Right atrium auricular region (tissue), 2 donors: ENCODE measurements around the gene FAH. TPM values are rescaled to one million over a fixed set of nuclear protein-coding genes. Genes with fewer than 3 reads are reported as not detected.

Source experiments
- DNase-seq: peaks from one replicate; pipeline ENCODE4 v3.0.0-alpha.2; 2019; ENCODE audit warnings: low spot score
- H3K27ac ChIP-seq, 2 donors: fragments of 200-600 bp; sonication (generic); 1 replicate in 1 of 2; 2 replicates in 1 of 2; pipeline ENCODE4 v1.5.1; 2016 to 2019
- H3K27me3 ChIP-seq, 2 donors: fragments of 200-600 bp; sonication (generic); one replicate each; pipeline versions ENCODE4 v1.5.1 to v1.6.0; 2017 to 2019
- H3K36me3 ChIP-seq: fragments of 200-600 bp; sonication (generic); one replicate; pipeline ENCODE4 v1.5.1; 2016
- H3K4me1 ChIP-seq, 2 donors: fragments of 200-600 bp; sonication (generic); one replicate each; pipeline versions ENCODE4 v1.5.1 to v1.6.0; 2017 to 2019
- H3K4me3 ChIP-seq, 2 donors: fragments of 200-600 bp; sonication (generic); 1 replicate in 1 of 2; 2 replicates in 1 of 2; pipeline ENCODE4 v1.5.1; 2017 to 2019; ENCODE audit warnings: mild to moderate bottlenecking in 1 of 2, moderate library complexity in 1 of 2
- H3K9me3 ChIP-seq, 2 donors: fragments of 200-600 bp; sonication (generic); one replicate each; pipeline ENCODE4 v1.5.1; 2019
- CTCF ChIP-seq, 2 donors: fragments of 200-600 bp; sonication (generic); IDR thresholded peaks; one replicate each; pipeline ENCODE4 v1.5.1; 2019; ENCODE audit warnings: antibody characterized with exemption in 2 of 2
- total RNA-seq, 2 donors: library from RNA; depleted of rRNA; stranded (reverse); fragments of >200 nt; gene quantifications; one replicate each; pipeline ENCODE4 v1.1.0, GENCODE V29; 2016

Gene FAH
- total RNA-seq = 10 to 100 TPM; 14.4 to 14.6 TPM

- no peaks in the 10 kb centered on the region for H3K27me3 ChIP-seq
- peaks cover 0 to 18% of the 10 kb centered on the region in 2 donors for H3K4me1 ChIP-seq
- no peak for TF ChIP-seq CTCF (IDR thresholded peaks at IDR 0.05)
- no peaks in the 10 kb centered on the region for H3K9me3 ChIP-seq
- DNase-seq = no peak
- peak within 1 kb of the TSS; percentile 80 to 84 for H3K27ac ChIP-seq
- no peaks in the 10 kb centered on the region for H3K36me3 ChIP-seq
- peak within 1 kb of the TSS; percentile 66 to 71 for H3K4me3 ChIP-seq
Measured at GRCh38 chr15:80152896-80153876, at the start of gene FAH. TSS of gene FAH (plus strand) at chr15:80152999. CDS start at chr15:80153055, 56 bp downstream.

GRCh38 chr15:80105193-80105592, 47.6 kb upstream of the FAH start:
- TF ChIP-seq CTCF (IDR thresholded peaks at IDR 0.05) = no peak
- Histone ChIP-seq H3K9me3 (no peaks in the 10 kb centered on the region), H3K27me3 (no peaks in the 10 kb centered on the region), H3K36me3 (no peaks in the 10 kb centered on the region), H3K27ac (no peak overlapping the region), H3K4me1 (peaks cover 0 to 10% of the 10 kb centered on the region in 2 donors), H3K4me3 (no peak overlapping the region)
- DNase-seq = no peak

GRCh38 chr15:80105595-80105994, 47.2 kb upstream of the FAH start:
- Histone ChIP-seq H3K9me3 (no peaks in the 10 kb centered on the region), H3K27me3 (no peaks in the 10 kb centered on the region)

GRCh38 chr15:80106051-80106450, 46.7 kb upstream of the FAH start:
- no peak for DNase-seq
- H3K27ac ChIP-seq = no peak overlapping the region

More at GRCh38 chr15:80105595-80105994, 47.2 kb upstream of the FAH start:
- Histone ChIP-seq H3K4me1 (peaks cover 0 to 12% of the 10 kb centered on the region in 2 donors), H3K27ac (no peak overlapping the region), H3K36me3 (no peaks in the 10 kb centered on the region), H3K4me3 (no peak overlapping the region)
- no peak for DNase-seq
- TF ChIP-seq CTCF (IDR thresholded peaks at IDR 0.05) = no peak

GRCh38 chr15:80107204-80107603, 45.6 kb upstream of the FAH start:
- H3K27ac ChIP-seq = no peak overlapping the region
- DNase-seq = no peak
- H3K4me3 ChIP-seq = no peak overlapping the region
- peaks cover 0 to 17% of the 10 kb centered on the region in 2 donors for H3K4me1 ChIP-seq
- no peaks in the 10 kb centered on the region for H3K27me3 ChIP-seq
- H3K36me3 ChIP-seq = no peaks in the 10 kb centered on the region
- H3K9me3 ChIP-seq = no peaks in the 10 kb centered on the region
- no peak for TF ChIP-seq CTCF (IDR thresholded peaks at IDR 0.05)

More at GRCh38 chr15:80106051-80106450, 46.7 kb upstream of the FAH start:
- Histone ChIP-seq H3K4me3 (no peak overlapping the region), H3K27me3 (no peaks in the 10 kb centered on the region), H3K9me3 (no peaks in the 10 kb centered on the region), H3K4me1 (peaks cover 0 to 16% of the 10 kb centered on the region in 2 donors), H3K36me3 (no peaks in the 10 kb centered on the region)
- no peak for TF ChIP-seq CTCF (IDR thresholded peaks at IDR 0.05)
